B cell (primary cell): Measurements from ENCODE around the gene TOR1AIP1. TPM values are rescaled to one million over a fixed set of nuclear protein-coding genes. Genes with fewer than 3 reads are reported as not detected.
A peak's percentile ranks its signal among the peaks of the same experiment; 100 is the strongest.

Experiments used
- ATAC-seq: fragments of 200-7000 bp; cut with Tn5 transposase; one replicate; pipeline ENCODE4 v1.10.0; 2021; ENCODE audit warnings: low read depth, mild to moderate bottlenecking, moderate number of reproducible peaks, moderate library complexity
- CTCF ChIA-PET: fragments of 350-600 bp; sonication (Branson Sonifier 250); formaldehyde crosslinking; loops from one replicate; lab custom pipeline; 2021; ENCODE audit warnings: antibody characterized with exemption, inconsistent platforms; lab: Charles Lee
- POLR2A ChIA-PET: fragments of 350-600 bp; sonication (Branson Sonifier 250); formaldehyde crosslinking; loops from one replicate; lab custom pipeline; 2021; ENCODE audit warnings: antibody characterized with exemption; lab: Charles Lee
- DNase-seq: peaks from one replicate; pipeline ENCODE4 v3.0.0; 2013
- H2AFZ ChIP-seq: 2 replicates; pipeline ENCODE4 v1.6.1; 2012; ENCODE audit warnings: mild to moderate bottlenecking, low read depth, low read length; ENCODE audit not compliant: insufficient read depth, poor library complexity, severe bottlenecking
- H3K27ac ChIP-seq, 2 donors: 1 replicate in 1 of 2; 2 replicates in 1 of 2; pipeline ENCODE4 v1.5.1; 2012 to 2013; ENCODE audit warnings: low read length in 2 of 2, mild to moderate bottlenecking in 2 of 2, moderate library complexity in 1 of 2
- H3K27me3 ChIP-seq, 4 experiments: fragments of 200-600 bp in 1 of 4; sonication (generic) in 1 of 4; replicated peaks in 1 of 4; 1 replicate in 2 of 4; 2 replicates in 2 of 4; pipeline versions ENCODE4 v1.6.1 to v1.7.0; 2013 to 2016; ENCODE audit warnings: low read length in 3 of 4, mild to moderate bottlenecking in 2 of 4, mixed read lengths in 1 of 4, moderate library complexity in 1 of 4; ENCODE audit not compliant: insufficient read depth in 4 of 4, control insufficient read depth in 3 of 4; ENCODE audit errors: control extremely low read depth in 1 of 4
- H3K36me3 ChIP-seq, 2 experiments: replicated peaks in 1 of 2; 1 replicate in 1 of 2; 2 replicates in 1 of 2; pipeline versions ENCODE4 v1.6.1 to v1.7.1; 2013; ENCODE audit warnings: low read length in 1 of 2; ENCODE audit not compliant: insufficient read depth in 2 of 2, control insufficient read depth in 1 of 2; ENCODE audit errors: control extremely low read depth in 1 of 2, extremely low read depth in 1 of 2
- H3K4me1 ChIP-seq, 2 donors: fragments of 200-600 bp in 1 of 2; sonication (generic) in 1 of 2; 1 replicate in 1 of 2; 2 replicates in 1 of 2; pipeline versions ENCODE4 v1.5.1 to v1.6.1; 2013 to 2017; ENCODE audit warnings: low read length in 2 of 2; ENCODE audit not compliant: control insufficient read depth in 2 of 2, insufficient read depth in 2 of 2
- H3K4me2 ChIP-seq: replicated peaks from 2 replicates; pipeline ENCODE3; 2012; ENCODE audit warnings: mild to moderate bottlenecking, low read depth, low read length; ENCODE audit not compliant: poor library complexity, severe bottlenecking
- H3K4me3 ChIP-seq, 5 experiments: fragments of 200-600 bp in 1 of 5; sonication (generic) in 1 of 5; 1 replicate in 3 of 5; 2 replicates in 2 of 5; pipeline versions ENCODE4 v1.5.1 to v1.7.0; 2011 to 2016; ENCODE audit warnings: low read length in 4 of 5, mild to moderate bottlenecking in 4 of 5, low read depth in 2 of 5, control low read depth in 1 of 5, moderate library complexity in 1 of 5; ENCODE audit not compliant: insufficient read depth in 1 of 5; ENCODE audit errors: control extremely low read depth in 1 of 5, extremely low read depth in 1 of 5
- H3K79me2 ChIP-seq: fragments of 200-600 bp; sonication (generic); one replicate; pipeline ENCODE4 v1.6.0; 2016; ENCODE audit warnings: low read length; ENCODE audit not compliant: control insufficient read depth, insufficient read depth
- H3K9ac ChIP-seq: fragments of 200-600 bp; sonication (generic); 2 replicates; pipeline ENCODE4 v1.6.1; 2017; ENCODE audit warnings: mild to moderate bottlenecking, low read length, moderate library complexity
- H3K9me3 ChIP-seq, 3 donors: one replicate each; pipeline versions ENCODE4 v1.6.1 to v1.7.1; 2013; ENCODE audit warnings: low read length in 2 of 3; ENCODE audit not compliant: control insufficient read depth in 2 of 3, insufficient read depth in 1 of 3; ENCODE audit errors: control extremely low read depth in 1 of 3
- H4K20me1 ChIP-seq: 2 replicates; pipeline ENCODE4 v1.6.0; 2012; ENCODE audit warnings: mild to moderate bottlenecking, low read length; ENCODE audit not compliant: insufficient read depth, control insufficient read depth, poor library complexity, severe bottlenecking
- H3K27ac Mint-ChIP-seq: one replicate; pipeline ENCODE4 v1.8.0; 2021; ENCODE audit warnings: mixed read lengths
- H3K27me3 Mint-ChIP-seq: one replicate; pipeline ENCODE4 v1.8.0; 2021; ENCODE audit warnings: mixed read lengths
- H3K4me1 Mint-ChIP-seq: one replicate; pipeline ENCODE4 v1.8.0; 2021; ENCODE audit warnings: mixed read lengths
- H3K4me3 Mint-ChIP-seq: one replicate; pipeline ENCODE4 v1.8.0; 2021; ENCODE audit warnings: mixed read lengths
- H3K9me3 Mint-ChIP-seq: one replicate; pipeline ENCODE4 v1.8.0; 2022; ENCODE audit warnings: mixed read lengths; ENCODE audit not compliant: insufficient read depth
- CTCF ChIP-seq: fragments of 200-600 bp; IDR thresholded peaks from one replicate; pipeline ENCODE4 v1.8.0; 2022; ENCODE audit warnings: antibody characterized with exemption, mild to moderate bottlenecking
- EZH2 ChIP-seq: IDR thresholded peaks from 2 replicates; pipeline ENCODE4 v1.6.1; 2012; ENCODE audit warnings: borderline replicate concordance, low read depth, mild to moderate bottlenecking, moderate library complexity, low read length; ENCODE audit not compliant: insufficient read depth, poor library complexity, severe bottlenecking
- WGBS: methylation state at CpG from one replicate; pipeline ENCODE4 v1.1.5; 2013; ENCODE audit warnings: missing lambda C conversion rate; ENCODE audit not compliant: insufficient coverage; 5-methylcytosine and 5-hydroxymethylcytosine counted together
- intact Hi-C: fragments of 100-400 bp; cut with micrococcal nuclease; formaldehyde crosslinking; loops from one replicate; pipeline ENCODE4 v1.10.0; 2022
- polyA plus RNA-seq: library from polyadenylated mRNA; depleted of rRNA; stranded (reverse); fragments of >200 nt; gene quantifications from 2 replicates; pipeline ENCODE4 v1.2.3, GENCODE V29; 2012
- total RNA-seq, 2 donors: library from RNA; stranded (reverse); fragments of 120-200 nt in 1 of 2; gene quantifications; 1 replicate in 1 of 2; 2 replicates in 1 of 2; pipeline versions ENCODE4 v1.2.3 to v1.2.4, GENCODE V29; 2013 to 2022

The TOR1AIP1 gene
- total and polyA plus RNA-seq, 2 donors (not counting 1 experiment from before 2014, with no cell fraction given), result 43.3 to 98.1 TPM

DNA sequence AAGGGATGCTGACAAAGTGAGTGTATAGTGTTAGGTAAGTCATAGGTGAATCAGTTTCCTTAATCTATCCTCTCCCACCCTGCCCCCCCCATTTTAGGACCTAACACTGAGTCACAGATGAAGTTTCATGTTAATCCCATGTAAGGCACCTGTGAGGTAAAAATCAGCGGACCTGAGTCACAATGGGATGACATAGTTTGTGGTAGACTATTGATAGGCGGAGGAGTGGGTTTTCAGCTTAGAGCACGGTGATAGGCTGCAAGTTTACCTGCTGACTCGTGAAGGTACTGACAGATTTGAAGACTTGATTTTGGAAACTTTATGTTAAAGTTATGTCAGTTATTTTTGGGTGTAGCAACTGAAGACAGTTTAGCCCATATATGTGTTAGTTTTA lies 1.7 kb downstream of the TOR1AIP1 start:
- H3K9me3 ChIP-seq, result no peaks in the 10 kb centered on the region
- H3K4me2 ChIP-seq, result peak overlapping the region; percentile 86
- peaks cover 54% of the 10 kb centered on the region for H3K4me1 Mint-ChIP-seq
- no peaks in the 10 kb centered on the region for H3K27me3 ChIP-seq
- H3K27ac ChIP-seq, result peak overlapping the region; percentile 99 to 100
- peaks cover 27 to 50% of the 10 kb centered on the region in 2 donors for H3K4me1 ChIP-seq
- intact Hi-C loops, result loop anchor here (2.0 to 10.0 kb wide), 5 partner anchors 519 to 1205 kb away; partner anchors contain the start of genes AXDND1, FAM20B, IER5 and TOR3A
- H2AFZ ChIP-seq, result peak overlapping the region; percentile 80
- H3K4me3 Mint-ChIP-seq, result peak overlapping the region; percentile 99
- H3K79me2 ChIP-seq, result peaks cover 55% of the 10 kb centered on the region
- DNase-seq, result peak; percentile 70
- TF ChIP-seq EZH2 (no peak), CTCF (no peak)
- no peaks in the 10 kb centered on the region for H4K20me1 ChIP-seq
- H3K9me3 Mint-ChIP-seq, result no peaks in the 10 kb centered on the region
- ATAC-seq, result no peak
- H3K36me3 ChIP-seq, result peaks cover 11 to 21% of the 10 kb centered on the region in 2 experiments
- no peaks in the 10 kb centered on the region for H3K27me3 Mint-ChIP-seq
- ChIA-PET POLR2A (interaction anchor here (0.6 to 2.7 kb wide), 4 partner anchors 13 to 805 kb away, joined by 5 to 31 read pairs (median 12); partner anchors contain the start of genes CEP350 and QSOX1), CTCF (interaction anchor here (0.9 to 2.3 kb wide), 4 partner anchors 14 to 110 kb away, joined by 3 to 25 read pairs (median 8); partner anchors contain the start of gene CEP350)
- peak overlapping the region; percentile 98 for H3K9ac ChIP-seq
- H3K4me3 ChIP-seq, result peak overlapping the region; percentile 67 to 99 (median 92)
- 11% methylated on average over 4 of the region's 4 CpGs for WGBS
- peak overlapping the region; percentile 100 for H3K27ac Mint-ChIP-seq

DNA sequence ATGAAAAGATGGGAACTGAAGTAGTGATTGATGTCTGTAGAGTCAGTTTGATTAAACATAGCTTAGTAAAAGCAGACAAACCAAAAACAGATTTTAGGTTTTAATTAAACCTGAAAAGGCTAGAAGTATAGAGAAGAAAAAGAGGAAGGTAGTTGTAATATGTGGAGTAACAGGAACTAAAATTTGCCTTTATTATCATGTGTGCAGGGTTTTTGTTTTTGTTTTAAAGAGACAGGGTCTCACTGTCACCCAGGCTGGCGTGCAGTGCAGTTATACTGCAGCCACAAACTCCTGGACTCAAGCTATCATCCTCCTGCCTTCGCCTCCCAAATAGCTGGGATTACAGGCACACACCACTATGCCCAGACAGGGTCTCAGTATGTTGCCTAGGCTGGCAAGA lies 6.0 kb downstream of the TOR1AIP1 start:
- ATAC-seq, result peak; percentile 42
- POLR2A ChIA-PET, result interaction anchor here (1.5 kb wide), 1 partner anchor 66 kb away, joined by 3 read pairs; no protein-coding TSS in a partner anchor
- H3K4me1 Mint-ChIP-seq, result peaks cover 48% of the 10 kb centered on the region
- H3K4me1 ChIP-seq, result peaks cover 26 to 47% of the 10 kb centered on the region in 2 donors
- DNase-seq, result peak; percentile 41
- peaks cover 10% of the 10 kb centered on the region for H4K20me1 ChIP-seq
- H3K9me3 Mint-ChIP-seq, result no peaks in the 10 kb centered on the region
- no peak for TF ChIP-seq CTCF
- TF ChIP-seq EZH2, result no peak
- CTCF ChIA-PET, result interaction anchor here (0.6 to 1.5 kb wide), 2 partner anchors 28 to 66 kb away, joined by 3 read pairs; partner anchors contain the start of gene CEP350
- no peaks in the 10 kb centered on the region for H3K27me3 ChIP-seq
- H3K4me3 ChIP-seq, result peak overlapping the region in 3 of 5 experiments; percentile 20 to 30 (median 30)
- H3K4me2 ChIP-seq, result peak overlapping the region; percentile 59
- no peaks in the 10 kb centered on the region for H3K27me3 Mint-ChIP-seq
- peaks cover 19 to 48% of the 10 kb centered on the region in 2 experiments for H3K36me3 ChIP-seq
- H3K4me3 Mint-ChIP-seq, result peak overlapping the region; percentile 64
- H3K9ac ChIP-seq, result peak overlapping the region; percentile 30
- peaks cover 89% of the 10 kb centered on the region for H3K79me2 ChIP-seq
- H3K9me3 ChIP-seq, result no peaks in the 10 kb centered on the region
- WGBS, result no CpG with 5 or more reads among the region's 2 CpGs
- H3K27ac ChIP-seq, result peak overlapping the region; percentile 14 to 75
- peak overlapping the region; percentile 64 for H3K27ac Mint-ChIP-seq
- no peak overlapping the region for H2AFZ ChIP-seq
- intact Hi-C loops, result loop anchor here (10.0 kb wide), 2 partner anchors 523 to 993 kb away; partner anchors contain the start of gene AXDND1
